Activated CD4-positive, alpha-beta T cell treated with anti-CD3 and anti-CD28 coated beads for 36 hours (primary cell): ENCODE results near the gene TNFRSF11A. TPM values are rescaled to one million over a fixed set of nuclear protein-coding genes. Genes with fewer than 3 reads are reported as not detected.

Experiments used
- ATAC-seq: fragments of 200-7000 bp; cut with Tn5 transposase; one replicate; pipeline ENCODE4 v1.10.0; 2021; ENCODE audit warnings: mild to moderate bottlenecking, moderate library complexity
- CTCF ChIA-PET: fragments of 350-600 bp; sonication (Branson Sonifier 250); formaldehyde crosslinking; loops from one replicate; lab custom pipeline; 2021; ENCODE audit warnings: antibody characterized with exemption; lab: Charles Lee
- POLR2A ChIA-PET: fragments of 350-600 bp; sonication (Branson Sonifier 250); formaldehyde crosslinking; loops from one replicate; lab custom pipeline; 2021; ENCODE audit warnings: antibody characterized with exemption, inconsistent platforms; lab: Charles Lee
- DNase-seq: peaks from one replicate; pipeline ENCODE4 v3.0.0-alpha.2; 2020
- H3K27ac Mint-ChIP-seq: one replicate; pipeline ENCODE4 v1.8.0; 2021; ENCODE audit warnings: mixed read lengths
- H3K27me3 Mint-ChIP-seq: one replicate; pipeline ENCODE4 v1.8.0; 2021; ENCODE audit warnings: mixed read lengths
- H3K36me3 Mint-ChIP-seq: one replicate; pipeline ENCODE4 v1.8.0; 2021; ENCODE audit warnings: low read depth, mixed read lengths
- H3K4me1 Mint-ChIP-seq: one replicate; pipeline ENCODE4 v1.8.0; 2021; ENCODE audit warnings: mixed read lengths
- H3K4me3 Mint-ChIP-seq: one replicate; pipeline ENCODE4 v1.8.0; 2021; ENCODE audit warnings: mild to moderate bottlenecking, moderate library complexity, mixed read lengths
- H3K9me3 Mint-ChIP-seq: one replicate; pipeline ENCODE4 v1.8.0; 2021; ENCODE audit warnings: low read depth, mixed read lengths
- intact Hi-C, 2 experiments: fragments of 100-400 bp; cut with DNase I in 1 of 2; cut with micrococcal nuclease in 1 of 2; formaldehyde crosslinking; loops; one replicate each; pipeline versions ENCODE4 v1.14.2 to v1.15.1; 2022 to 2024; cut with DNase I, micrococcal nuclease
- total RNA-seq, 2 experiments: library from RNA; stranded (reverse); gene quantifications; one replicate each; pipeline ENCODE4 v1.2.3, GENCODE V29; 2021

The TNFRSF11A gene
- total RNA-seq, 2 experiments from 2014 or later = 6.9 to 9.3 TPM

DNA sequence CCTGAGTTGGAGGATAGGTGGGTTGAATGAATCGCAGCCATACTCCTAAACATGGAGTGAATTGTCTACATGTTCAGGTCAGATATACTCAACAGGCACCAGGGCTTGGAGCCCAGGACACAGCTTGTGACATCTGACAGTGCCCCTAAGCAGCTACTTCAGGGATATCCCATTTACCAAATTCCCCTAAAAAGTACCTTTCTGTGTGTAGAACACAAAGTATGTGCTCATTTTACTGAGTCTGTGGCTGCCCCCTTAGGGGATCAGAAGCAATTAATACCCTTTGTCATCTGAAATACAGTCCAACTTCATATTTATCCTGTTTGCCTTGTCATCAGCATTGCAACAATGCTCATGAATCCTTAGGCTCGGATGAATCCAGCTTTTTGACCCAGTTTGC, 20.8 kb downstream of the TNFRSF11A start:
- DNase-seq = no peak
- Mint-ChIP-seq H3K27ac (no peak overlapping the region), H3K27me3 (peaks cover 9% of the 10 kb centered on the region), H3K4me1 (peaks cover 13% of the 10 kb centered on the region), H3K36me3 (no peaks in the 10 kb centered on the region), H3K4me3 (no peak overlapping the region), H3K9me3 (no peaks in the 10 kb centered on the region)
- intact Hi-C loops = no loop called here
- ATAC-seq = no peak
- ChIA-PET POLR2A (no interaction called here), CTCF (interaction anchor here (0.6 to 0.8 kb wide), 2 partner anchors 57 to 227 kb away, joined by 3 read pairs; no protein-coding TSS in a partner anchor)

DNA sequence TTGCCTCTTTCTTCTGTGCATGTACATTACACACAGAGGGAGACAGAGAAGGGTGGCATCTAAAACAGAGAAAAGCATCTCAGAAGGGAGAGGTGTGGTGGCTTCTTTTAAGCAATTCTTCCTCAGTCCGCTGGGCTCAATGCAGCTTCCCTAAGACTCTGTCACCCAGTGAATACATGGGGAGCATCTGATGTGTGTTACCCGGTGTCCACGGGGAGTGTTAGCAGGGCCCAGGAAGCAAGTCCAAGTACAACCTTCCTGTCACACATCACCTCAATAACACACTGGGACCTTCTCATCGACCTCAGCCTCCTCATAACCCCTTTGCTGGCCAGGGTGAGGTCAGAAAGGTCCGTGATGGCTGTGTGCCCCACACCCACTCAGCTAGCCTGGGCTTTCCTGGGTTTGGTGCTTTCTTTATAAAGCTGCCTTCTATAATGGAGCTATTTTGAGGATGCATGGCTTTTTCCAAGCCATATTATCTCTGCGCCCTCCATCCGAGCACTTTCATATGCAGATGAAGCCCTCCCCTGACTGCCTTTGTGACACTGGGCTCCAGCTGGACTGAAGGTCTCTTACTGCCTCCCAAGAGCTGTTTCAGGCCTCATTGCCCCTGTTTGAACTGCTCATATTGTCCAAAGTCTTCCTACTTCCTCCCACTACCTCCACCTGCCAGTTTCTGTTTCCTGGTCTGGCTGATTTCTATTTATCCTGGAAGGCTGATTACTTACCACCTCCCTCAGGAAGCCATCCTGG, 21.4 kb downstream of the TNFRSF11A start:
- Mint-ChIP-seq H3K4me3 (no peak overlapping the region), H3K4me1 (peaks cover 9% of the 10 kb centered on the region), H3K36me3 (no peaks in the 10 kb centered on the region), H3K9me3 (no peaks in the 10 kb centered on the region), H3K27me3 (peaks cover 9% of the 10 kb centered on the region), H3K27ac (no peak overlapping the region)
- CTCF ChIA-PET = no interaction called here
- ATAC-seq = no peak
- intact Hi-C loops = no loop called here
- POLR2A ChIA-PET = no interaction called here
- no peak for DNase-seq

GRCh38 chr18:62347089-62347506, 22.0 kb downstream of the TNFRSF11A start:
- peaks cover 9% of the 10 kb centered on the region for H3K27me3 Mint-ChIP-seq
- no peak for DNase-seq
- no peak overlapping the region for H3K27ac Mint-ChIP-seq
- no peak overlapping the region for H3K4me3 Mint-ChIP-seq
- H3K36me3 Mint-ChIP-seq = no peaks in the 10 kb centered on the region
- H3K4me1 Mint-ChIP-seq = peaks cover 9% of the 10 kb centered on the region
- CTCF ChIA-PET = no interaction called here
- POLR2A ChIA-PET = no interaction called here
- H3K9me3 Mint-ChIP-seq = no peaks in the 10 kb centered on the region
- no peak for ATAC-seq
- intact Hi-C loops = no loop called here

DNA sequence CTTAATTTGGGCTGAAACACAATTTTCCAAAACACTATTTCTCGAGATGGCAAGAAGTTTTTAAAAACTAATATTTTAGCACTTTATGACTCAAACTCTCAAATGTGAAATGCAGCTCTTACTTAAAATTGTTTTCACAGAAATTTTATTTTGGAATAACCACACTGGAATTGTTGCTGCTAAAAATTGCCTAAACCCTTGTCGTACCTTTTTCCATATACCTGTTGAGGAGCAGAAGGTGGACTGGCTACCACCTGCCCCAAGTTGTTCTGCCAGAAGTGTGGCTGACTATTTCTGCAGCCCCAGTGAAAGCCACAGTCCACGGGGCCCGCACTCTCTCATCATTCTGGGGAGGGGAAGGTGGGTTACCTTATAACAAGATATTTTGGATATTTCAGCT, 23.4 kb downstream of the TNFRSF11A start:
- DNase-seq (no peak), ATAC-seq (no peak)
- Mint-ChIP-seq H3K9me3 (no peaks in the 10 kb centered on the region), H3K4me3 (no peak overlapping the region), H3K36me3 (no peaks in the 10 kb centered on the region), H3K4me1 (peaks cover 4% of the 10 kb centered on the region), H3K27ac (no peak overlapping the region), H3K27me3 (peaks cover 9% of the 10 kb centered on the region)
- POLR2A ChIA-PET = no interaction called here
- CTCF ChIA-PET = no interaction called here
- intact Hi-C loops = no loop called here

DNA sequence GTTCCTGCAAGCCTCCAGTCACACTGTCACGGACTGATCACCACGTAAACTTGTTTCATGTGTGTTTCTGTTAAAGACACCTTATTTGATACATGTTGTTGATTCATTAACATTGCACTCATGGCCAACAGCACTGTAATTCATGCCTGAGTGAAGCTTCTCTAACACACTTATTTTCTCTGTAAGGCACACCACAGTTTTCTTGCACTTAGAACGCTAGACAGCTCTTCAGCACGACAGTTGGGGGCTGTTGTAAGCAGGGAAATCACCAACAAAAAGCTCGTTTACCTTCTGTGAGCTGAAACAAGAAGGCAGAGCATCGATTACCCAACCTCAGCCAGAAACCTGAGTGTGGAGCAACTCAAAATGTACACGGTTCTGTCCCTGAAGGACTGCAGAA, 28.1 kb downstream of the TNFRSF11A start:
- no peaks in the 10 kb centered on the region for H3K27me3 Mint-ChIP-seq
- ATAC-seq (no peak), DNase-seq (no peak)
- H3K4me3 Mint-ChIP-seq = no peak overlapping the region
- peaks cover under 1% of the 10 kb centered on the region for H3K4me1 Mint-ChIP-seq
- H3K27ac Mint-ChIP-seq = no peak overlapping the region
- POLR2A ChIA-PET = interaction anchor here (0.6 kb wide), 1 partner anchor 11 kb away, joined by 3 read pairs; no protein-coding TSS in a partner anchor
- intact Hi-C loops = no loop called here
- H3K9me3 Mint-ChIP-seq = no peaks in the 10 kb centered on the region
- no peaks in the 10 kb centered on the region for H3K36me3 Mint-ChIP-seq
- CTCF ChIA-PET = no interaction called here

DNA sequence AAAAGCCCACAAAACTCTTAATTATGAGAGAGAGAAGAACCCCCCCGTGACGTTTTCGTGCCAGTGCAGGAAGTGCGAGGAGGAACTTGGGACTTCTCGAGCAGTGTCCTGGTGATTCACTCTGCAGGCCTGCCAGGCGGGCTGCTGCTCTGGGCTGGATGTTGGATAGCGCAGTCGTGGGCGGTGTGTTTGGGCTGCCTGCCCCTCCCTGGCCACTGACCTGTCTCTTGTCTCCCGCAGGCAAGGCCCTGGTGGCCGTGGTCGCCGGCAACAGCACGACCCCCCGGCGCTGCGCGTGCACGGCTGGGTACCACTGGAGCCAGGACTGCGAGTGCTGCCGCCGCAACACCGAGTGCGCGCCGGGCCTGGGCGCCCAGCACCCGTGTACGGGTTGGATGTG, 29.0 kb downstream of the TNFRSF11A start:
- POLR2A ChIA-PET = interaction anchor here (0.6 kb wide), 1 partner anchor 10 kb away, joined by 3 read pairs; no protein-coding TSS in a partner anchor
- H3K27me3 Mint-ChIP-seq = no peaks in the 10 kb centered on the region
- DNase-seq (no peak), ATAC-seq (no peak)
- H3K4me3 Mint-ChIP-seq = no peak overlapping the region
- no peaks in the 10 kb centered on the region for H3K9me3 Mint-ChIP-seq
- CTCF ChIA-PET = no interaction called here
- H3K4me1 Mint-ChIP-seq = peaks cover 2% of the 10 kb centered on the region
- intact Hi-C loops = no loop called here
- H3K36me3 Mint-ChIP-seq = no peaks in the 10 kb centered on the region
- no peak overlapping the region for H3K27ac Mint-ChIP-seq

DNA sequence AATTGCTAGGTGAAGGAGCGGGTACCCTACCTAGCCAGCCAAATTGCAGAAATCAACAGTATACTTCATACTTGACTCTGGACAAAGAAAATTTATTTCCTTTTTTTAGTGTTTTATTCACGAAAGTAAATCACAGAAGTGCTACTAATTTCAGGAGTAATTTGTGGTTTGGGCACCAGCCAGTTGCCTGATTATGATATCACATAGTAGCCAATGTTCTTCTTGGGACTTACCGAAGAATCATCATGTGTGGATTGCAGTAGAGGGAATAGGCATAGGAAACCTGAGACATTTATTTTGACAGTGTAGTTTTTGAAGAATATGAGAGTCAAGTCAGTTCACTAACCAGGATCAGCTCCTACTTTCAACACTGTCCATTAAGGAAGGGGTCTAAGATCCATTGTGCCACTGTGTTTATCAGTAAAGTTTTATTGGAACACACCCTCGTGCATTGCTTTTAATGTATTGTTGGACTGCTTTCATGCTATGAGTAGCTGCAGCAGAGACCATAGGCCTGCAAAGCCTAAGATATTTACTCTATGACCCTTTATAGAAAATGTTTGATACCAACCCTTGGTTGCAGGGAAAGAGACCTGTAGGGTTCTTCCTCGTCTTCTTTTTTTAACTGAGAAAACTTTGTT, 32.1 kb downstream of the TNFRSF11A start:
- ChIA-PET CTCF (interaction anchor here (0.6 to 0.7 kb wide), 2 partner anchors 11 to 93 kb away, joined by 4 read pairs; no protein-coding TSS in a partner anchor), POLR2A (no interaction called here)
- DNase-seq = no peak

GRCh38 chr18:62360805-62361204, 35.7 kb downstream of the TNFRSF11A start:
- Mint-ChIP-seq H3K27ac (no peak overlapping the region), H3K36me3 (peaks cover 2% of the 10 kb centered on the region), H3K9me3 (no peaks in the 10 kb centered on the region), H3K4me3 (no peak overlapping the region), H3K27me3 (peaks cover 2% of the 10 kb centered on the region), H3K4me1 (peaks cover 8% of the 10 kb centered on the region)
- intact Hi-C loops = no loop called here
- POLR2A ChIA-PET = no interaction called here
- DNase-seq (no peak), ATAC-seq (no peak)
- CTCF ChIA-PET = interaction anchor here (1.1 kb wide), 1 partner anchor 65 kb away, joined by 4 read pairs; no protein-coding TSS in a partner anchor

More for the DNA sequence above, 32.1 kb downstream of the TNFRSF11A start:
- Mint-ChIP-seq H3K4me3 (no peak overlapping the region), H3K9me3 (no peaks in the 10 kb centered on the region), H3K4me1 (peaks cover 2% of the 10 kb centered on the region), H3K36me3 (no peaks in the 10 kb centered on the region), H3K27me3 (no peaks in the 10 kb centered on the region), H3K27ac (no peak overlapping the region)
- intact Hi-C loops = no loop called here
- ATAC-seq = no peak

DNA sequence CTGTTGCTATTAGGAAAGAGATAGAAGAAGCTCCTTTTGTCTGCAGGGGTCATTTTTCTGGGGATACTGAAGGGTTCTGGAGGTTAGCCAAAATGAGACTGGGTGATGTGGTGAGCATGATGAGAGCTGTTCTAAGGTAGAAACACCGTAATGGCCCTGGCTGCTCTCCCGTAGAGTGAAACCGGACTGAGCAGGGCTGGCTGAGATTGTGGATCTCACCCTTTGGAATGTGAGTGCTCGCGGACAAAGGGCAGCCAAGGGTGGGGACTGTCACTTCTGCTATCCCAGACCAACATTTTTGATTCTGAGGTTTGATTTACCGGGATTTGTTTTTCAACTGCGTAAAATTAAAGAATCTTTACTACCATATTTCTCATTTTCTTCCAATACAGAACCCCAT, 36.2 kb downstream of the TNFRSF11A start:
- ChIA-PET POLR2A (no interaction called here), CTCF (no interaction called here)
- H3K27ac Mint-ChIP-seq = no peak overlapping the region
- no peak for DNase-seq
- H3K4me1 Mint-ChIP-seq = peaks cover 12% of the 10 kb centered on the region
- no peaks in the 10 kb centered on the region for H3K9me3 Mint-ChIP-seq
- peaks cover 2% of the 10 kb centered on the region for H3K27me3 Mint-ChIP-seq
- peaks cover 2% of the 10 kb centered on the region for H3K36me3 Mint-ChIP-seq
- intact Hi-C loops = no loop called here
- no peak for ATAC-seq
- no peak overlapping the region for H3K4me3 Mint-ChIP-seq

- Mint-ChIP-seq H3K9me3 (no peaks in the 10 kb centered on the region), H3K4me3 (no peak overlapping the region), H3K36me3 (peaks cover 2% of the 10 kb centered on the region), H3K27ac (peak overlapping the region; percentile 25), H3K4me1 (peaks cover 21% of the 10 kb centered on the region), H3K27me3 (peaks cover 5% of the 10 kb centered on the region)
- intact Hi-C loops = no loop called here
- DNase-seq (no peak), ATAC-seq (no peak)
- CTCF ChIA-PET = interaction anchor here (0.7 kb wide), 2 partner anchors 24 to 174 kb away, joined by 3 read pairs; no protein-coding TSS in a partner anchor
- POLR2A ChIA-PET = interaction anchor here (0.5 kb wide), 1 partner anchor 11 kb away, joined by 3 read pairs; no protein-coding TSS in a partner anchor
These were observed 39.4 kb downstream of the TNFRSF11A start for GRCh38 chr18:62364558-62364957.

DNA sequence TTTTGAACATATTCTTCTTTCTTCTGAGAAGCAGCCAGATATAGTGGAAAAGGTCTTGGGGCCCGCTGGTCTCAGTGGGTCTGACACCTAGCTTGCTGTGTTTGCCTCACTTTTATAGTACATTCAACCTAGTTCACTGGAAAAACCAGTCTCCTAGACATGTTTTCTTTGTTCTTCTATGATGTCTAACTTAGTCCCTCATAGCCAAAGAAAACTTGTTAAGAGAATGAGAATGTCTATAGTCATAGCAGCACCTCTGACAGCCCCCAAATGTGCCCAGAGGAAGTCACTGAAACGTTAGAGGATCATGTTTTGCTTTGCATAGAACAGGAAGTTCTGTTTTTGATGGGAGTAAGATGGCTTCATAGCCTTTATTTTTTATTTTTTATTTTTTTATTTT, 40.3 kb downstream of the TNFRSF11A start:
- DNase-seq (peak; percentile 27), ATAC-seq (peak; percentile 81)
- H3K4me3 Mint-ChIP-seq = no peak overlapping the region
- H3K4me1 Mint-ChIP-seq = peaks cover 22% of the 10 kb centered on the region
- ChIA-PET CTCF (no interaction called here), POLR2A (no interaction called here)
- peaks cover 5% of the 10 kb centered on the region for H3K27me3 Mint-ChIP-seq
- peaks cover 2% of the 10 kb centered on the region for H3K36me3 Mint-ChIP-seq
- H3K27ac Mint-ChIP-seq = peak overlapping the region; percentile 17
- intact Hi-C loops = loop anchor here in 1 of 2 experiments (5.0 kb wide), 1 partner anchor 38 kb away; the partner anchor contains the start of gene TNFRSF11A
- H3K9me3 Mint-ChIP-seq = no peaks in the 10 kb centered on the region
